GM23338 (cell line): ENCODE data around the gene METTL2B. TPM values are rescaled to one million over a fixed set of nuclear protein-coding genes. Genes with fewer than 3 reads are reported as not detected.
A peak's percentile ranks its signal among the peaks of the same experiment; 100 is the strongest.
"Not testable (repeated sequence)": the region's sequence is repeated elsewhere in the genome, so short reads cannot be mapped to it uniquely, and the experiment has no call there.

Source experiments
- ATAC-seq: fragments of 200-7000 bp; cut with Tn5 transposase; 3 replicates; pipeline ENCODE4 v1.9.1; 2020
- DNase-seq: peaks from one replicate; pipeline ENCODE4 v3.0.0-alpha.2; 2015; ENCODE audit warnings: low spot score
- H2AFZ ChIP-seq: fragments of 200-600 bp; sonication (generic); 2 replicates; pipeline ENCODE4 v1.8.0; 2016; ENCODE audit warnings: antibody characterized with exemption, mild to moderate bottlenecking, moderate library complexity
- H3F3A ChIP-seq: fragments of 200-600 bp; sonication (generic); replicated peaks from 2 replicates; pipeline ENCODE4 v1.8.0; 2017; ENCODE audit warnings: antibody characterized with exemption, mixed run types, low read depth
- H3K27ac ChIP-seq: fragments of 200-600 bp; sonication (generic); 2 replicates; pipeline ENCODE4 v1.6.1; 2016; ENCODE audit warnings: low read depth
- H3K27me3 ChIP-seq: fragments of 200-600 bp; sonication (generic); 2 replicates; pipeline ENCODE4 v1.8.0; 2016; ENCODE audit warnings: mild to moderate bottlenecking, mixed run types, moderate library complexity; ENCODE audit not compliant: insufficient read depth
- H3K36me3 ChIP-seq: fragments of 200-600 bp; sonication (generic); 2 replicates; pipeline ENCODE4 v1.8.0; 2016; ENCODE audit warnings: mild to moderate bottlenecking; ENCODE audit not compliant: insufficient read depth
- H3K4me1 ChIP-seq: fragments of 200-600 bp; sonication (generic); 2 replicates; pipeline ENCODE4 v1.8.0; 2016; ENCODE audit warnings: mild to moderate bottlenecking, moderate library complexity; ENCODE audit not compliant: insufficient read depth
- H3K4me2 ChIP-seq: fragments of 200-600 bp; sonication (generic); 2 replicates; pipeline ENCODE4 v1.7.1; 2017; ENCODE audit warnings: mixed run types
- H3K4me3 ChIP-seq: fragments of 200-600 bp; sonication (generic); 2 replicates; pipeline ENCODE4 v1.6.1; 2016; ENCODE audit warnings: mixed run types
- H3K79me2 ChIP-seq: fragments of 200-600 bp; sonication (generic); replicated peaks from 2 replicates; pipeline ENCODE4 v1.8.0; 2017; ENCODE audit warnings: mild to moderate bottlenecking; ENCODE audit not compliant: insufficient read depth
- H3K9me2 ChIP-seq: fragments of 200-600 bp; sonication (generic); 2 replicates; pipeline ENCODE4 v1.8.0; 2017; ENCODE audit not compliant: insufficient read depth
- H4K20me1 ChIP-seq: fragments of 200-600 bp; sonication (generic); replicated peaks from 2 replicates; pipeline ENCODE4 v1.8.0; 2017; ENCODE audit warnings: mild to moderate bottlenecking; ENCODE audit not compliant: insufficient read depth
- H3K27ac Mint-ChIP-seq: 2 replicates; pipeline ENCODE4 v1.8.0; 2020; ENCODE audit warnings: inconsistent platforms, mild to moderate bottlenecking, moderate library complexity, mixed read lengths
- H3K27me3 Mint-ChIP-seq: 3 replicates; pipeline ENCODE4 v1.8.0; 2022; ENCODE audit warnings: low read depth, mild to moderate bottlenecking, moderate library complexity, mixed read lengths, inconsistent platforms; ENCODE audit not compliant: insufficient read depth, poor library complexity
- H3K36me3 Mint-ChIP-seq: 3 replicates; pipeline ENCODE4 v1.8.0; 2021; ENCODE audit warnings: low read depth, mild to moderate bottlenecking, inconsistent platforms, moderate library complexity, mixed read lengths
- H3K4me1 Mint-ChIP-seq: 3 replicates; pipeline ENCODE4 v1.8.0; 2020; ENCODE audit warnings: mild to moderate bottlenecking, inconsistent platforms, mixed read lengths
- H3K4me3 Mint-ChIP-seq: 3 replicates; pipeline ENCODE4 v1.8.0; 2021; ENCODE audit warnings: moderate library complexity, mild to moderate bottlenecking, inconsistent platforms, mixed read lengths
- H3K9me3 Mint-ChIP-seq: 3 replicates; pipeline ENCODE4 v1.8.0; 2020; ENCODE audit warnings: moderate library complexity, mild to moderate bottlenecking, inconsistent platforms, mixed read lengths
- CREB1 ChIP-seq: fragments of 250-450 bp; sonication (Bioruptor Pico); IDR thresholded peaks from 2 replicates; pipeline ENCODE4 v1.5.0; 2020; ENCODE audit warnings: low read depth, mild to moderate bottlenecking, moderate library complexity
- CTCF ChIP-seq, 2 experiments: fragments of 200-600 bp in 1 of 2; sonication (generic) in 1 of 2; conservative IDR thresholded peaks; 2 replicates each; pipeline versions ENCODE4 v1.5.1 to v1.6.1; 2016 to 2017; ENCODE audit warnings: antibody characterized with exemption in 2 of 2, low read depth in 2 of 2, mild to moderate bottlenecking in 2 of 2, moderate library complexity in 1 of 2
- ETS1 ChIP-seq: IDR thresholded peaks from 2 replicates; pipeline ENCODE4 v1.6.1; 2016; ENCODE audit warnings: antibody characterized with exemption
- EZH2 ChIP-seq: fragments of 200-600 bp; sonication (generic); IDR thresholded peaks from one replicate; pipeline ENCODE4 v1.8.0; 2017; ENCODE audit warnings: antibody characterized with exemption, mild to moderate bottlenecking, low read depth; ENCODE audit not compliant: unreplicated experiment
- EZH2phosphoT487 ChIP-seq: fragments of 200-600 bp; sonication (generic); IDR thresholded peaks from one replicate; pipeline ENCODE4 v1.8.1; 2018; ENCODE audit warnings: antibody characterized with exemption; ENCODE audit not compliant: unreplicated experiment
- NANOG ChIP-seq: IDR thresholded peaks from 2 replicates; pipeline ENCODE4 v1.6.1; 2016; ENCODE audit warnings: antibody characterized with exemption, borderline replicate concordance
- POLR2AphosphoS5 ChIP-seq: IDR thresholded peaks from 2 replicates; pipeline ENCODE4 v1.6.1; 2016; ENCODE audit warnings: antibody characterized with exemption, low read depth
- STAT1 ChIP-seq: IDR thresholded peaks from one replicate; pipeline ENCODE4 v1.6.1; 2016; ENCODE audit warnings: antibody characterized with exemption; ENCODE audit not compliant: unreplicated experiment
- ZNF114 ChIP-seq: fragments of 250-450 bp; sonication (Bioruptor Pico); IDR thresholded peaks from 2 replicates; pipeline ENCODE4 v1.5.0; 2020; ENCODE audit warnings: mild to moderate bottlenecking, moderate library complexity
- ZNF331 ChIP-seq: fragments of 250-450 bp; sonication (Bioruptor Pico); IDR thresholded peaks from 2 replicates; pipeline ENCODE4 v1.5.0; 2020; ENCODE audit warnings: low read depth, mild to moderate bottlenecking, moderate library complexity
- polyA plus RNA-seq: library from polyadenylated mRNA; unstranded; fragments of >200 nt; fragmentation: Nextera tagmentation; extraction: Ambion mirVana; gene quantifications from 2 replicates; pipeline ENCODE4 v1.2.1, GENCODE V29; 2016
- total RNA-seq: library from RNA; depleted of rRNA; stranded (reverse); fragments of >200 nt; shearing (Covaris generic); gene quantifications from 2 replicates; pipeline ENCODE4 v1.2.3, GENCODE V29; 2014

METTL2B gene
- total and polyA plus RNA-seq, 2 experiments from 2014 or later: 21.2 to 48.3 TPM

GRCh38 chr7:128456255-128456725 lies 20.3 kb upstream of the METTL2B start (continued):
- TF ChIP-seq CTCF (conservative IDR thresholded peaks at IDR 0.05; ENCODE audit: low read depth in 2 of 2) (no peak), ZNF114 (CRISPR knock-in tag) (no peak), CREB1 (CRISPR knock-in tag) (no peak), EZH2phosphoT487 (no peak), EZH2 (no peak), NANOG (no peak), ZNF331 (no peak)

DNA sequence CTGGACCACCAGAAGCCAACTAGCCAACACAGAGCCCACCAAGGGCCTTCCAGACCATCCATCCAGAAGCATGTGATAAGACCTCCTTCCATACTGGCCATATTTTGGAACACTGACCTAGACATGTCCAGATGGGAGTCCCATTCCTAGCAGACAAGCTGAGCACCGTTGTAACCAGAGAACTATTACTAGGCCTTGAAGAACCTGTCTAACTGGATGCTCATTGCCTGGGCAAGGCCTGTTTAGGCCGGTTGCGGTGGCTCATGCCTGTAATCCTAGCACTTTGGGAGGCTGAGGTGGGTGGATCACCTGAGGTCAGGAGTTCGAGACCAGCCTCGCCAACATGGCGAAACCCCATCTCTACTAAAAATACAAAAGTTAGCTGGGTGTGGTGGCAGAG lies 19.2 kb upstream of the METTL2B start:
- not testable (repeated sequence) for H3K27me3 ChIP-seq, H3F3A ChIP-seq, H3K27ac ChIP-seq, ATAC-seq, H3K36me3 ChIP-seq, H3K9me3 Mint-ChIP-seq, H3K27ac Mint-ChIP-seq, H2AFZ ChIP-seq, H3K9me2 ChIP-seq, DNase-seq
- H3K4me3 ChIP-seq: peak overlapping the region; percentile 99; the same call in 1 of the 2 replicates
- peaks cover 42% of the 10 kb centered on the region for H3K4me1 ChIP-seq
- peaks cover 22% of the 10 kb centered on the region for H3K27me3 Mint-ChIP-seq
- H4K20me1 ChIP-seq: peaks cover 12% of the 10 kb centered on the region
- H3K79me2 ChIP-seq: peaks cover 44% of the 10 kb centered on the region
- peak overlapping the region; percentile 93 for H3K4me3 Mint-ChIP-seq
- H3K36me3 Mint-ChIP-seq: peaks cover 31% of the 10 kb centered on the region
- H3K4me2 ChIP-seq: peak overlapping the region; percentile 98
- H3K4me1 Mint-ChIP-seq: peaks cover 42% of the 10 kb centered on the region

DNA sequence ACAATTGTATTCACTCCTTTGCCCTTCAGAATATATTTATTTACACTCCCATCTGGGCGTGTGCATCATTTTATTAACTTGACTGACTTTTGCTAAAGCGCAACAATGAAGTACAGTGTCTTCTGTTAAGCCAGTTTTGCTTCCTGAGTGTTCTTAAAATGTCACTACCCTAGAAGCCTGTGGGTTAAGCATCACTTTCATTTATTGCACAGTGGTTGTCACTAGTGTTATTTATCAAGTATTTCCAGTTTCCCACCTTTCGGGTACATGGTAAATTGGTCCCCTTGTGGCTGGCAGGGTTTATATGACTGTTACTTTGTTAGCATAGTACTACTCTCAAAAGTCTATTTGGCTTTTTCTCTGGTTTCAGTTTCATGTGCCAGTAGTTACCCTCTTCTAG lies 17.6 kb upstream of the METTL2B start:
- H3K4me3 Mint-ChIP-seq: no peak overlapping the region
- H3K4me3 ChIP-seq: no peak overlapping the region
- ATAC-seq: no peak
- no peak for TF ChIP-seq ZNF331
- TF ChIP-seq CREB1 (CRISPR knock-in tag): no peak
- TF ChIP-seq ETS1: no peak
- no peak for TF ChIP-seq CTCF (conservative IDR thresholded peaks at IDR 0.05; ENCODE audit: low read depth in 2 of 2)
- no peak for TF ChIP-seq POLR2AphosphoS5
- TF ChIP-seq EZH2: no peak
- no peak for TF ChIP-seq STAT1
- no peak for TF ChIP-seq EZH2phosphoT487

More for the DNA sequence above, 17.6 kb upstream of the METTL2B start:
- Mint-ChIP-seq H3K27ac (no peak overlapping the region), H3K36me3 (peaks cover 43% of the 10 kb centered on the region), H3K9me3 (peaks cover 9% of the 10 kb centered on the region), H3K4me1 (peaks cover 36% of the 10 kb centered on the region), H3K27me3 (peaks cover 20% of the 10 kb centered on the region)
- no peaks in the 10 kb centered on the region for H3K36me3 ChIP-seq
- no peak overlapping the region for H3K27ac ChIP-seq
- peaks cover 47% of the 10 kb centered on the region for H3K79me2 ChIP-seq
- no peak for DNase-seq
- no peaks in the 10 kb centered on the region for H3K9me2 ChIP-seq
- peaks cover 12% of the 10 kb centered on the region for H4K20me1 ChIP-seq
- H3F3A ChIP-seq: peaks cover 7% of the 10 kb centered on the region; the same call in 1 of the 2 replicates
- H3K4me2 ChIP-seq: no peak overlapping the region
- peaks cover 36% of the 10 kb centered on the region for H3K4me1 ChIP-seq
- peaks cover 6% of the 10 kb centered on the region for H3K27me3 ChIP-seq
- no peak overlapping the region for H2AFZ ChIP-seq
